AG04449 (cell line): ENCODE results near the gene TM4SF1.
"Not testable (repeated sequence)": the region's sequence is repeated elsewhere in the genome, so short reads cannot be mapped to it uniquely, and the experiment has no call there.

ENCODE experiments used
- CTCF ChIA-PET: fragments of 350-600 bp; formaldehyde crosslinking; extraction: SDS; loops from one replicate; lab custom pipeline; 2021; ENCODE audit warnings: antibody characterized with exemption; lab: Yijun Ruan, JAX
- POLR2A ChIA-PET: fragments of 400-600, 350-600 bp; formaldehyde crosslinking; extraction: SDS; loops from one replicate; lab custom pipeline; 2020; ENCODE audit warnings: antibody characterized with exemption, inconsistent platforms; lab: Yijun Ruan, JAX
- DNase-seq: peaks from one replicate; pipeline ENCODE4 v3.0.0-alpha.2; 2010; ENCODE audit warnings: low read depth, low spot score
- H3K4me3 ChIP-seq: 2 replicates; pipeline ENCODE4 v1.5.1; 2011; ENCODE audit warnings: low read depth, mild to moderate bottlenecking, control low read depth, low read length
- TF ChIP-seq, protein P1 (sequence below): IDR thresholded peaks from one replicate; pipeline ENCODE4 v1.5.1; 2011; ENCODE audit warnings: mild to moderate bottlenecking, moderate library complexity, low read length, control low read depth, inconsistent platforms; ENCODE audit not compliant: insufficient read depth; ENCODE audit errors: missing control alignments

TM4SF1 gene

GRCh38 chr3:149352556-149352955 is 24.9 kb downstream of the TM4SF1 start:
- ChIA-PET POLR2A (no interaction called here), CTCF (interaction anchor here (0.6 to 5.9 kb wide), 23 partner anchors 9 to 456 kb away, joined by 3 to 52 read pairs (median 3); partner anchors contain the start of genes TM4SF1, TM4SF18 and TM4SF4)
- DNase-seq: no peak
- no peak overlapping the region for H3K4me3 ChIP-seq
- TF ChIP-seq, protein P1, sequence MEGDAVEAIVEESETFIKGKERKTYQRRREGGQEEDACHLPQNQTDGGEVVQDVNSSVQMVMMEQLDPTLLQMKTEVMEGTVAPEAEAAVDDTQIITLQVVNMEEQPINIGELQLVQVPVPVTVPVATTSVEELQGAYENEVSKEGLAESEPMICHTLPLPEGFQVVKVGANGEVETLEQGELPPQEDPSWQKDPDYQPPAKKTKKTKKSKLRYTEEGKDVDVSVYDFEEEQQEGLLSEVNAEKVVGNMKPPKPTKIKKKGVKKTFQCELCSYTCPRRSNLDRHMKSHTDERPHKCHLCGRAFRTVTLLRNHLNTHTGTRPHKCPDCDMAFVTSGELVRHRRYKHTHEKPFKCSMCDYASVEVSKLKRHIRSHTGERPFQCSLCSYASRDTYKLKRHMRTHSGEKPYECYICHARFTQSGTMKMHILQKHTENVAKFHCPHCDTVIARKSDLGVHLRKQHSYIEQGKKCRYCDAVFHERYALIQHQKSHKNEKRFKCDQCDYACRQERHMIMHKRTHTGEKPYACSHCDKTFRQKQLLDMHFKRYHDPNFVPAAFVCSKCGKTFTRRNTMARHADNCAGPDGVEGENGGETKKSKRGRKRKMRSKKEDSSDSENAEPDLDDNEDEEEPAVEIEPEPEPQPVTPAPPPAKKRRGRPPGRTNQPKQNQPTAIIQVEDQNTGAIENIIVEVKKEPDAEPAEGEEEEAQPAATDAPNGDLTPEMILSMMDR: peak; percentile 73

DNA sequence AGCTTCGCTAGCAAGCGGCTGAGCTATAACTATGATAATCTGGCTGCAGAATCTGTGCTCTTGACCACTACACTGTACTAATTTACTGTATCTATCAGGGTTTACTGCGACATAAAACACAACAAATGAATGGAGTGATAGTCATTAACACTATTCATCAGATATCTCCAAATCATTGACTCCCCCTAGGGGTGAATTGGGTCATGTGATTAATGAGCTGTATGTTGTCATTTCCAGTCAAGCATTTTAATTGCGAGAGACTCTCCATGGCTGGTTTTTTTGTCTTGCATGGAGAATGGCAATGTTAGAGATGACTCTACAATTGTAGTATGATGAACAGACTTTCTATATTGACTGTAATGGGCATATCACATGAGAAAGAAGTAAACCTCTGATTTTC is 33.5 kb downstream of the TM4SF1 start:
- TF ChIP-seq, protein P1: no peak
- ChIA-PET CTCF (interaction anchor here (0.6 to 3.0 kb wide), 7 partner anchors 9 to 224 kb away, joined by 3 to 30 read pairs (median 3); partner anchors contain the start of gene TM4SF18), POLR2A (no interaction called here)
- H3K4me3 ChIP-seq: no peak overlapping the region
- no peak for DNase-seq

DNA sequence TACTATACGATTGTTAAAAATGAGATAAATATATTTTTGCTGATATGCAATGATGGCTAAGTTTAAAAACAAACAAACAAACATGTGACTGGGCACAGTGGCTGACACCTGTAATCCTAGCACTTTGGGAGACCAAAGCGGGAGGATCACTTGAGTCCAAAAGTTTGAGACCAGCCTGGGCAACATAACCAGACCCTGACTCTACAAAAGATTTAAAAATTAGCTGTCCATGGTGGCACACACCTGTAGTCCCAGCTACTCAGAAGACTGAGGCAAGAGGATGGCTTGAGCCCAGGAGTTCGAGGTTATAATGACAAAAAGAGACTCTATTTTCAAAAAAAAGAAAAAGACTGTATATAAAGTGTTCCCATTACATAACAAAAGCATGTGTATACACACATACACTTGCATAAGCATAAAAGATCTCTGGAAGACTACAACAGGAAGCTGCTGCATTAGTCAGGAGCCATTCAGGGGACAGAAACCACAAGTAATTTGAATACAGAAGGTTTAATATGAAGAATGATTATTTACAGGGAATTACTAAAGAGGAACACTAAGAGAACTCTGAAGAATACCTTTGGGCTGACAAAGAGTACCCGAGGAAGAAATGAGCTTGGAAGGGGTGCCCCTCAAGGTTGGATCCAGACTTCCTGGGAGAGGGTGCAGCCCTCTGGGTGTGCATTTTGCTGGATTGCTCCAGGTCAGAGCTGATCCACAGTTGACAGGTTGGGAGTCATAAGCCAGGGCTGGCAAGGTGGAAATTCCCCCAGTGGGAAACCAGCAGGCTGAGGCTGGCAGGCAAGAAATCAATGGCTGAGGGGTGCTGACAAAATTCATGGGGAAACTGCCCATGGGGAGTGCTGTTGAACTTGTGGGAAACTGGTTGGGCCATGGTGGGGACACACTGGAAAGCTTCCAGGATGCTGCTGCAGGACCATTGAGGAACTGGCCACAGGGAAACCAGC is 34.8 kb downstream of the TM4SF1 start:
- TF ChIP-seq, protein P1: no peak
- ChIA-PET CTCF (interaction anchor here (0.7 to 3.0 kb wide), 6 partner anchors 10 to 228 kb away, joined by 4 to 30 read pairs (median 5); no protein-coding TSS in a partner anchor), POLR2A (no interaction called here)
- DNase-seq: peak; percentile 61
- no peak overlapping the region for H3K4me3 ChIP-seq

- CTCF ChIA-PET: interaction anchor here (0.8 to 1.8 kb wide), 8 partner anchors 11 to 385 kb away, joined by 3 to 10 read pairs (median 3); no protein-coding TSS in a partner anchor
- no peak overlapping the region for H3K4me3 ChIP-seq
- DNase-seq: no peak
- TF ChIP-seq, protein P1: no peak
- POLR2A ChIA-PET: no interaction called here
Observed at GRCh38 chr3:149340310-149340933, 37.0 kb downstream of the TM4SF1 start.

DNA sequence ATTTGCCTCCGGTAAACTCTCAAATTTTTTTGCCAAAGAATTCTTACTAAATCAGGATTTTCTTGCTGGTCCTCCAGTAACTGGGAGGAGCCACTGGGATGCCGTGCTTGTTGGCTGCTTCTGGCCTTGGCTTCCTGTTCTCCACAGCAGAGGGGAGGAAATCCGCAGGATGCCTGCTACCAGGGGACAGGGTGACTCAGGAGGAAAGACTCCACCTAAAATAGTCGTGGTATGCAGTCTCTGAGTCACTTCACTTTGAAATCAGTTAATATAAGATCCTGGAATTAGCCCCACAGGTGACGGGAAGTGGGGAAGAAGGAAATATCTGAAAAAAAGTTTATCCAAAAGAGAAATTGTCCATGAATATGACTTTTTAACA is 37.5 kb downstream of the TM4SF1 start:
- CTCF ChIA-PET: interaction anchor here (0.9 to 1.8 kb wide), 5 partner anchors 11 to 385 kb away, joined by 3 to 10 read pairs (median 5); no protein-coding TSS in a partner anchor
- no peak overlapping the region for H3K4me3 ChIP-seq
- POLR2A ChIA-PET: no interaction called here
- DNase-seq: peak; percentile 76
- TF ChIP-seq, protein P1: no peak

DNA sequence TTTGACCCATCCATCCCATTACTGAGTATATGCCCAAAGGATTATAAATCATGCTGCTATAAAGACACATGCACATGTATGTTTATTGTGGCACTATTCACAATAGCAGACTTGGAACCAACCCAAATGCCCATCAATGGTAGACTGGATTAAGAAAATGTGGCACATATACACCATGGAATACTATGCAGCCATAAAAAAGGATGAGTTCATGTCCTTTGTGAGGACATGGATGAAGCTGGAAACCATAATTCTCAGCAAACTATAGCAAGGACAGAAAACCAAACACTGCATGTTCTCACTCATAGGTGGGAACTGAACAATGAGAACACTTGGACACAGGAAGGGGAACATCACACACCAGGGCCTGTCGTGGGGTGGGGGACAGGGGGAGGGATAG is 40.0 kb downstream of the TM4SF1 start:
- CTCF ChIA-PET: interaction anchor here (1.0 to 3.7 kb wide), 2 partner anchors 143 to 218 kb away, joined by 3 to 22 read pairs; no protein-coding TSS in a partner anchor
- H3K4me3 ChIP-seq, DNase-seq, POLR2A ChIA-PET: not testable (repeated sequence)
